Subcutaneous preadipocyte (primary cell): ENCODE measurements around the gene PAX6. TPM values are rescaled to one million over a fixed set of nuclear protein-coding genes. Genes with fewer than 3 reads are reported as not detected.

Source experiments
- total RNA-seq: library from RNA; depleted of rRNA; stranded (reverse); fragments of >200 nt; gene quantifications from 2 replicates; pipeline ENCODE4 v1.2.3, GENCODE V29; 2012

Gene PAX6
- under 0.01 TPM in 1 of 2 replicates, not detected in the other for total RNA-seq

GRCh38 chr11:31810779-31811647, at the start of gene PAX6:
TSS of gene PAX6 (minus strand) at chr11:31811322. CDS start at chr11:31806411, 4,911 bp downstream.

